OCI-LY3 (cell line): Measurements from ENCODE around the gene CYB5D1.

ENCODE experiments used
- H2AFZ ChIP-seq: fragments of 200-600, 300-600 bp; shearing (Covaris generic); 2 replicates; pipeline ENCODE4 v1.6.0; 2014; ENCODE audit warnings: antibody characterized with exemption, low read depth, low read length
- H3K27ac ChIP-seq: fragments of 200-600, 300-600 bp; sonication (generic); 2 replicates; pipeline ENCODE4 v1.5.1; 2014; ENCODE audit warnings: mild to moderate bottlenecking, low read length, moderate library complexity, mixed read lengths
- H3K27me3 ChIP-seq: fragments of 200-600, 300-600 bp; sonication (generic); 2 replicates; pipeline ENCODE4 v1.6.1; 2014; ENCODE audit warnings: low read depth, low read length, mixed read lengths
- H3K36me3 ChIP-seq: fragments of 200-600, 300-600 bp; sonication (generic); replicated peaks from 2 replicates; pipeline ENCODE3; 2014; ENCODE audit warnings: low read depth, low read length, mixed read lengths
- H3K4me1 ChIP-seq: fragments of 300-600, 200-600 bp; sonication (generic); 2 replicates; pipeline ENCODE4 v1.6.1; 2014; ENCODE audit warnings: low read length, mixed read lengths
- H3K4me2 ChIP-seq: fragments of 200-600, 300-600 bp; sonication (generic); 2 replicates; pipeline ENCODE4 v1.6.1; 2014; ENCODE audit warnings: low read length, mixed read lengths
- H3K4me3 ChIP-seq: fragments of 300-600, 200-600 bp; sonication (generic); 2 replicates; pipeline ENCODE4 v1.5.1; 2014; ENCODE audit warnings: antibody characterized with exemption, mild to moderate bottlenecking, low read length, moderate library complexity
- H3K79me2 ChIP-seq: fragments of 300-600, 200-600 bp; shearing (Covaris generic); 2 replicates; pipeline ENCODE4 v1.6.1; 2014; ENCODE audit warnings: mild to moderate bottlenecking, low read length, mixed read lengths
- H3K9ac ChIP-seq: fragments of 300-600, 200-600 bp; shearing (Covaris generic); 2 replicates; pipeline ENCODE4 v1.6.0; 2014; ENCODE audit warnings: mild to moderate bottlenecking, low read length, moderate library complexity
- H3K9me3 ChIP-seq: fragments of 200-600, 300-600 bp; shearing (Covaris generic); 2 replicates; pipeline ENCODE4 v1.6.1; 2014; ENCODE audit warnings: low read length, mixed read lengths; ENCODE audit not compliant: insufficient read depth
- H4K20me1 ChIP-seq: fragments of 200-600, 300-600 bp; sonication (generic); 2 replicates; pipeline ENCODE4 v1.6.1; 2016; ENCODE audit warnings: low read length, mixed read lengths; ENCODE audit not compliant: insufficient read depth
- CTCF ChIP-seq: fragments of 200-600, 300-600 bp; sonication (generic); IDR thresholded peaks from 2 replicates; pipeline ENCODE4 v1.5.1; 2014; ENCODE audit warnings: antibody characterized with exemption, low read length, low read depth
- EZH2phosphoT487 ChIP-seq: fragments of 200-600 bp; shearing (Covaris generic); IDR thresholded peaks from 2 replicates; pipeline ENCODE4 v1.6.1; 2018; ENCODE audit warnings: antibody characterized with exemption, mixed run types, low read depth

Gene CYB5D1

GRCh38 chr17:7889166-7889955, 31.6 kb downstream of the CYB5D1 start:
- Histone ChIP-seq H3K27ac (no peak overlapping the region), H3K36me3 (peaks cover 3% of the 10 kb centered on the region), H3K27me3 (no peaks in the 10 kb centered on the region), H4K20me1 (peaks cover 5% of the 10 kb centered on the region; the same call in 1 of the 2 replicates), H3K4me3 (no peak overlapping the region), H3K79me2 (peaks cover 39% of the 10 kb centered on the region), H3K9ac (no peak overlapping the region), H3K4me2 (no peak overlapping the region), H3K4me1 (peaks cover 4% of the 10 kb centered on the region; the same call in 1 of the 2 replicates), H3K9me3 (no peaks in the 10 kb centered on the region), H2AFZ (no peak overlapping the region)
- TF ChIP-seq EZH2phosphoT487 (no peak), CTCF (no peak)

- Histone ChIP-seq H3K4me2 (no peak overlapping the region), H3K36me3 (peaks cover 18% of the 10 kb centered on the region), H3K27ac (no peak overlapping the region), H3K4me1 (no peaks in the 10 kb centered on the region), H3K9me3 (no peaks in the 10 kb centered on the region), H2AFZ (no peak overlapping the region), H3K27me3 (no peaks in the 10 kb centered on the region), H3K4me3 (no peak overlapping the region), H3K9ac (no peak overlapping the region), H3K79me2 (peaks cover 9% of the 10 kb centered on the region), H4K20me1 (no peaks in the 10 kb centered on the region)
- TF ChIP-seq CTCF (no peak), EZH2phosphoT487 (no peak)
Measured at GRCh38 chr17:7893187-7893880, 35.5 kb downstream of the CYB5D1 start.

GRCh38 chr17:7894226-7894625, 36.4 kb downstream of the CYB5D1 start:
- Histone ChIP-seq H4K20me1 (no peaks in the 10 kb centered on the region), H3K4me3 (no peak overlapping the region), H3K36me3 (peaks cover 27% of the 10 kb centered on the region), H3K4me2 (no peak overlapping the region), H3K9ac (no peak overlapping the region), H3K9me3 (no peaks in the 10 kb centered on the region), H3K27ac (no peak overlapping the region), H3K4me1 (no peaks in the 10 kb centered on the region), H3K79me2 (no peaks in the 10 kb centered on the region), H3K27me3 (no peaks in the 10 kb centered on the region), H2AFZ (no peak overlapping the region)
- no peak for TF ChIP-seq CTCF
- TF ChIP-seq EZH2phosphoT487, result no peak

GRCh38 chr17:7894866-7895265, 37.1 kb downstream of the CYB5D1 start:
- TF ChIP-seq EZH2phosphoT487 (no peak), CTCF (no peak)
- Histone ChIP-seq H3K9ac (no peak overlapping the region), H4K20me1 (no peaks in the 10 kb centered on the region)

More at GRCh38 chr17:7894866-7895265, 37.1 kb downstream of the CYB5D1 start:
- Histone ChIP-seq H3K79me2 (no peaks in the 10 kb centered on the region), H3K36me3 (peaks cover 32% of the 10 kb centered on the region), H3K4me3 (no peak overlapping the region), H3K27me3 (no peaks in the 10 kb centered on the region), H3K9me3 (no peaks in the 10 kb centered on the region), H3K27ac (no peak overlapping the region), H3K4me1 (no peaks in the 10 kb centered on the region), H2AFZ (no peak overlapping the region), H3K4me2 (no peak overlapping the region)
